GM21529 (cell line): Measurements from ENCODE around the gene SUPT20H.

ENCODE experiments used
- ATAC-seq: cut with Tn5 transposase; IDR thresholded peaks from one replicate; pipeline ENCODE4 v1.9.1; 2021; ENCODE audit not compliant: unreplicated experiment

The SUPT20H gene

GRCh38 chr13:37058910-37059847 is at the start of gene SUPT20H:
SUPT20H (minus strand) TSS chr13:37059688; CDS start chr13:37051490, 8,198 bp downstream.
- ATAC-seq: peak; percentile 98

GRCh38 chr13:37109051-37109678 is 49.7 kb upstream of the SUPT20H start:
- no peak for ATAC-seq

- ATAC-seq: no peak
Observed at GRCh38 chr13:37107868-37108267, 48.4 kb upstream of the SUPT20H start.

GRCh38 chr13:37107456-37107855 is 48.0 kb upstream of the SUPT20H start:
- no peak for ATAC-seq

- ATAC-seq: no peak
Observed at GRCh38 chr13:37106642-37107041, 47.2 kb upstream of the SUPT20H start.

- no peak for ATAC-seq
Observed at GRCh38 chr13:37105251-37105714, 45.8 kb upstream of the SUPT20H start, which contains the start of gene CSNK1A1L. CSNK1A1L (minus strand) TSS chr13:37105664; CDS start chr13:37105256, 408 bp downstream.

- no peak for ATAC-seq
Observed at GRCh38 chr13:37102896-37103295, 43.4 kb upstream of the SUPT20H start.

- no peak for ATAC-seq
Observed at GRCh38 chr13:37101201-37101600, 41.7 kb upstream of the SUPT20H start.

GRCh38 chr13:37100731-37101130 is 41.2 kb upstream of the SUPT20H start:
- ATAC-seq: no peak

GRCh38 chr13:37097076-37097475 is 37.6 kb upstream of the SUPT20H start:
- ATAC-seq: no peak

- no peak for ATAC-seq
Observed at GRCh38 chr13:37094840-37095239, 35.4 kb upstream of the SUPT20H start.

GRCh38 chr13:37094099-37094498 is 34.6 kb upstream of the SUPT20H start:
- ATAC-seq: no peak

- ATAC-seq: no peak
Observed at GRCh38 chr13:37091835-37092234, 32.3 kb upstream of the SUPT20H start.

- ATAC-seq: no peak
Observed at GRCh38 chr13:37090912-37091311, 31.4 kb upstream of the SUPT20H start.

GRCh38 chr13:37089495-37089894 is 30.0 kb upstream of the SUPT20H start:
- ATAC-seq: no peak

- ATAC-seq: no peak
Observed at GRCh38 chr13:37087486-37087885, 28.0 kb upstream of the SUPT20H start.

- ATAC-seq: no peak
Observed at GRCh38 chr13:37085606-37086005, 26.1 kb upstream of the SUPT20H start.

GRCh38 chr13:37076818-37077217 is 17.3 kb upstream of the SUPT20H start:
- ATAC-seq: no peak

- no peak for ATAC-seq
Observed at GRCh38 chr13:37075164-37075563, 15.7 kb upstream of the SUPT20H start.

- no peak for ATAC-seq
Observed at GRCh38 chr13:37074703-37075102, 15.2 kb upstream of the SUPT20H start.

- ATAC-seq: no peak
Observed at GRCh38 chr13:37072024-37072423, 12.5 kb upstream of the SUPT20H start.

- no peak for ATAC-seq
Observed at GRCh38 chr13:37070956-37071355, 11.5 kb upstream of the SUPT20H start.
